Stimulated activated CD4-positive, alpha-beta T cell treated with anti-CD3 and anti-CD28 coated beads, Interleukin-1b, Interleukin-23, amount 100 ng/mL, for 1 hour (primary cell): ENCODE results near the gene CRTC1.
"Not testable (repeated sequence)": the region's sequence is repeated elsewhere in the genome, so short reads cannot be mapped to it uniquely, and the experiment has no call there.

Experiments
- DNase-seq, 2 donors: peaks; one replicate each; pipeline ENCODE4 v3.0.0-alpha.2; 2020; ENCODE audit warnings: low read depth in 2 of 2

Gene CRTC1

GRCh38 chr19:18668744-18669523, 14.5 kb upstream of the CRTC1 start:
- DNase-seq: no peak

GRCh38 chr19:18669524-18669817, 14.0 kb upstream of the CRTC1 start:
- no peak for DNase-seq

GRCh38 chr19:18669883-18670282, 13.6 kb upstream of the CRTC1 start:
- DNase-seq: no peak

GRCh38 chr19:18670312-18670711, 13.2 kb upstream of the CRTC1 start:
- DNase-seq: no peak

GRCh38 chr19:18671303-18672043, 12.0 kb upstream of the CRTC1 start:
- DNase-seq: no peak

- DNase-seq: no peak
Observed at GRCh38 chr19:18672044-18672451, 11.4 kb upstream of the CRTC1 start.

GRCh38 chr19:18672606-18673337, 10.7 kb upstream of the CRTC1 start:
- no peak for DNase-seq

GRCh38 chr19:18674616-18675015, 8.9 kb upstream of the CRTC1 start:
- DNase-seq: no peak

- no peak for DNase-seq
Observed at GRCh38 chr19:18675779-18676178, 7.7 kb upstream of the CRTC1 start.

- no peak for DNase-seq
Observed at GRCh38 chr19:18676692-18677091, 6.8 kb upstream of the CRTC1 start.

- DNase-seq: no peak
Observed at GRCh38 chr19:18677156-18677555, 6.3 kb upstream of the CRTC1 start.

GRCh38 chr19:18680148-18680547, 3.3 kb upstream of the CRTC1 start:
- not testable (repeated sequence) for DNase-seq

GRCh38 chr19:18682807-18683108, 722 bp upstream of the CRTC1 start:
- no peak for DNase-seq

GRCh38 chr19:18683958-18684641, 620 bp downstream of the CRTC1 start:
- DNase-seq: no peak

- no peak for DNase-seq
Observed at GRCh38 chr19:18684642-18684993, 1.1 kb downstream of the CRTC1 start.

GRCh38 chr19:18685597-18686190, 2.2 kb downstream of the CRTC1 start:
- no peak for DNase-seq

GRCh38 chr19:18687740-18688465, 4.4 kb downstream of the CRTC1 start:
- DNase-seq: no peak

- no peak for DNase-seq
Observed at GRCh38 chr19:18696023-18696422, 12.5 kb downstream of the CRTC1 start.

GRCh38 chr19:18697680-18698079, 14.2 kb downstream of the CRTC1 start:
- no peak for DNase-seq

GRCh38 chr19:18698321-18699167, 15.1 kb downstream of the CRTC1 start:
- no peak for DNase-seq
